T-helper 17 cell (primary cell): ENCODE measurements around the gene KY. TPM values are rescaled to one million over a fixed set of nuclear protein-coding genes. Genes with fewer than 3 reads are reported as not detected.

ENCODE experiments used
- ATAC-seq: fragments of 150-1000 bp; cut with Tn5 transposase; 2 replicates; pipeline ENCODE4 v1.10.0; 2021; ENCODE audit warnings: mild to moderate bottlenecking, moderate library complexity
- DNase-seq, 3 donors: peaks; one replicate each; pipeline versions ENCODE4 v3.0.0 to v3.0.0-alpha.2; 2020 to 2021
- H3K9me3 ChIP-seq: one replicate; pipeline ENCODE4 v1.7.0; 2013; ENCODE audit warnings: low read length, mild to moderate bottlenecking; ENCODE audit not compliant: control insufficient read depth, poor library complexity, severe bottlenecking
- H3K27ac Mint-ChIP-seq: one replicate; pipeline ENCODE4 v1.8.0; 2022; ENCODE audit warnings: mild to moderate bottlenecking, moderate library complexity, mixed read lengths
- H3K27me3 Mint-ChIP-seq: one replicate; pipeline ENCODE4 v1.8.0; 2022; ENCODE audit warnings: mixed read lengths
- H3K36me3 Mint-ChIP-seq: one replicate; pipeline ENCODE4 v1.8.0; 2022; ENCODE audit warnings: low read depth, mixed read lengths
- H3K4me1 Mint-ChIP-seq: one replicate; pipeline ENCODE4 v1.8.0; 2022; ENCODE audit warnings: mild to moderate bottlenecking, mixed read lengths
- H3K4me3 Mint-ChIP-seq: one replicate; pipeline ENCODE4 v1.8.0; 2022; ENCODE audit warnings: mild to moderate bottlenecking, moderate library complexity, mixed read lengths
- total RNA-seq, 4 donors: library from RNA in 2 of 4; stranded (reverse) in 2 of 4; gene quantifications; one replicate each; pipeline ENCODE4 v1.2.3 and lab custom pipeline; 2022 to 2026

KY gene
- total RNA-seq, 2 donors from 2014 or later: not detected

DNA sequence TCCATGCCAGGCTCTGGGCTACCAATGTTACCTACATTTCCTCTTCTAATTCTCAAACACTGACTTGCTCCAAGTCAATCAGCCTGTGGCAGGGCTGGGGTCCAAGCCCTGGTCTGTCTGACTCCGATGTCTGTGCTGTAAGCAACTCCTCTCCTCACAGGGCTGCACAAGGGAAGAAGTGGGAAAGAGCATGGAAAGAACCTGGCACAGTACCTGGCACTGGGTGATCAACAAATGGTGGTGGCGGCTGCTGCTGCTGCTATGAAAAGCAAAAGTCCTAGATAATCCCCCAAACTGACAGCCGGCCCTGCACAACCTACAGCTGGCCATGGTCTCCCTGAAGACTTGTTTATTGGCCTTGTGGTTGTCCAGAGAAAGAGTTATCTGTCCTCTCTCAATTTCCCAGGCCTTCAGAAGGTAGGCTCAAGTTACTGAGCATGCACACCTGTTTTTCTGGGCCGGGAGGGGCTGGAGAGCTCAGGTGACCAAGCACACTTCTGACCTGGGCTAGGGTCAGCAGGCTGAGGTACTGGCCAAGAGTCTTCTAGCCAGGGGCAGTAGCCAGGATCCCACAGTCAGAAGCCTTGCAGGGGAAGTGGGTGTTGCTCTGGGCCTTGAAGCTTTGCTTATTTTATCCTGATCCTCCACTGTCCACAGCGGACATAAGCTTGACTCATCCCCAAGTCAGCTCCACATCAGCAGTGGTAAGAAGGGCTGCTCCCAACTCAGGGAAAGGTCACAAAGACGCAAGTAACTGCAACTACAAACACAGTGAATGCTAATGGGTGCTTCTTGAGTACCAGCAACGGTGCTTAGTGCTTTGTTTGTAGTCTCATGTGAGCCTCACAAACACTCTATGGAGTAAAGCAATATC lies 35.3 kb upstream of the KY start:
- Mint-ChIP-seq H3K27me3 (peaks cover 16% of the 10 kb centered on the region), H3K4me3 (no peak overlapping the region), H3K36me3 (no peaks in the 10 kb centered on the region), H3K4me1 (no peaks in the 10 kb centered on the region), H3K27ac (no peak overlapping the region)
- DNase-seq (no peak), ATAC-seq (no peak)
- H3K9me3 ChIP-seq: no peaks in the 10 kb centered on the region

DNA sequence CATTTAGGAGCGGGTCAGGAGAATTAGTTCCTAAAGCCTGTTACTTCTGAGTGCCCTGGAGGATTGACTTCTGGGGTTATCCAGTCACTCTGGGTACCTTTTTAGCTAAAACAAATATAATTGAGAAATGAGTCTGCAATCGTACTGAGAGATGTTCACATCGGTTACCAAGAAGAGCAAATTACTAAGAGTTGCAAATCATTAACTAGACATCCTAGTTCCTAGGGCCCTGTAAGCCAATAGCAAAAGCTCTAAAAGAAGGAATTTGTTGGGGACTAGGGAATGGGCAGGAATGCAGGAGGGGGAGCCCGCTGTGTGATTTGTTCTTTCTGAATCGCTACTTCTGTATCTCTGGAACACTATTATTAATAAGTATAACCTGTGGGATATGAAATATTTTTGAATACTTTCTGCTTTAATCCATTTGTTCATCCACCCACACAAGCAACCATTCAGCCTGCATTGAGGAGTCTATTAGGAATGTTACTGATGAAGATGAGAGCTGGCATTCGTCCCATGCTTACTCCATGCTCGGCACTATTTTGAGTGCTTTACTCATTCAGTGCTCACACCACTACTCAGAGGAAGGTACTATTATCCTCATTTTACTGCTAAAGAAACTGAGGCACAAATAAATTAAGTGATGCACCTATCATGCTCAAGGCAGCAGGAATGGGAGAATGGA lies 31.5 kb upstream of the KY start:
- H3K27ac Mint-ChIP-seq: no peak overlapping the region
- H3K4me1 Mint-ChIP-seq: no peaks in the 10 kb centered on the region

DNA sequence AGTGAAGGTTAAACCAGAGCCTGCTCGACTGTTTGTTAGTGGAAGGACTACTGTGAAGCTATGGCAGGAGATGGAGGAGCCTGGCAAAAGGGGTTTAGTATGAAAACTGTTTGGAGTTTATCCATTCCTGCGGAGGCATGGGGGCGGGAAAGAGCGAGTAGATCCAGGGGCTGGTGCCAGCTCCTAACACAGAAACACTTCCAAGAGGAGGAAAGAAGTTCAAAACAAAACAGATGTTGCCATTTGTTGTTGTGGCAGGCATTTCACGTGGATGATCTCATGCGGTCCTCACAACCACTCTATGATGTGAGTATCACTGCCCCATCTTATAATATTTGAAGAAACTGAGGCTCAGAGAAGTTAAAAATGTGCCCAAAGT lies 30.7 kb upstream of the KY start:
- no peak overlapping the region for H3K4me3 Mint-ChIP-seq
- H3K9me3 ChIP-seq: no peaks in the 10 kb centered on the region
- DNase-seq (no peak), ATAC-seq (no peak)
- peaks cover 4% of the 10 kb centered on the region for H3K36me3 Mint-ChIP-seq
- no peak overlapping the region for H3K27ac Mint-ChIP-seq
- H3K4me1 Mint-ChIP-seq: no peaks in the 10 kb centered on the region
- H3K27me3 Mint-ChIP-seq: peaks cover 18% of the 10 kb centered on the region

More for the DNA sequence above, 31.5 kb upstream of the KY start:
- DNase-seq (no peak), ATAC-seq (no peak)
- Mint-ChIP-seq H3K4me3 (no peak overlapping the region), H3K27me3 (peaks cover 18% of the 10 kb centered on the region), H3K36me3 (peaks cover 4% of the 10 kb centered on the region)
- H3K9me3 ChIP-seq: no peaks in the 10 kb centered on the region

DNA sequence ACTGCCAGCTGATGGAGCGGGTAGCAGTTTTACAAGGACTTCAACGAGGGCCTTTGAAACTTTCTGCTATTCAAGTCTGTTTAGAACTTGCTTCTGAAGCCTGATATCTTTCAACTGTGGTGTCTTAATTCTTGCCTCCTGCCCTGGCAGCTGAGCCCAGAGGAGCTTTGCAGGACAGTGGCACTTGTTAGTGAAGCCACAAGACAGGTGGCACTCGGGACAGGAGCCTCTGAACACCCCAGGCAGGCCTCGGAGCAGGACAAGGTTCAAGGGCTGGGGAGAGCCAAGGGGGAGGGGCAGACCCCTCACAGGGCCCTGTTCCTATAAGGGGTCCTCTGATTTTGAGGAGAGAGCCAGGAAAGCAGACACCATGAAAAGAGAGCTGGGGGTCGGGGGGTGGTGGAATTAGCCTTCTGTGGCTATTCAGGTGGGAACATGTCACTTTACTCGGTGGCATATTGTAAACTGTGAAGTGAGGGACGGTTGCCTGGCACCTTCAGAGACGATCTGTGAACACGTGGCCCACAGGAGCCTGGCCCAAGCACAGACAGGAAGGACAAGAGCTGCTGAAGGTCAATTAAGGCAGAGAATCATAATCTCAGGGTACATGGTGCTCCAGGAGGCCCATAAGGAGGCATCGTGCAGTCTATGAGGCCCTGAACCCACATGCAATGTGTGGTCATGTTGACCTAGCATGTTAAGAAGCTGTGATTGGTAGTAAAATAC lies 30.1 kb upstream of the KY start:
- Mint-ChIP-seq H3K27me3 (peaks cover 18% of the 10 kb centered on the region), H3K4me1 (no peaks in the 10 kb centered on the region), H3K27ac (no peak overlapping the region), H3K36me3 (peaks cover 4% of the 10 kb centered on the region), H3K4me3 (no peak overlapping the region)
- no peaks in the 10 kb centered on the region for H3K9me3 ChIP-seq
- ATAC-seq (no peak), DNase-seq (no peak)

DNA sequence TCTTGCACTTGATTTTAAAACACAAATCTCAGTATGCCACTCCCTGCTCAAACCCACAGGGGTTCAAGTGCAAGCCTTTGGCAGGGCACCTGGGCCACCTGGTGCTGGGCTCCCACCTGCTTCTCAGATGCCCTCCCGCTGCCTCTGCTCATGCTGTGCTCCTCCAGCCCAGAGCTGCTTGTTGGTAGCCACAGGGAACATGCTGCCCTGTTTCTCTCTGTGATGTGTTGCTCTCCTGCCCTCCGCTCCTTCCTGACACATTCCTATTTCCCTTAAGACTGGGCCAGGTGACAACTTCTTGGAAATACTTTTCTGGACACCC lies 27.1 kb upstream of the KY start:
- no peaks in the 10 kb centered on the region for H3K4me1 Mint-ChIP-seq
- H3K36me3 Mint-ChIP-seq: peaks cover 4% of the 10 kb centered on the region
- no peaks in the 10 kb centered on the region for H3K9me3 ChIP-seq
- DNase-seq (no peak), ATAC-seq (no peak)
- no peak overlapping the region for H3K4me3 Mint-ChIP-seq
- no peak overlapping the region for H3K27ac Mint-ChIP-seq
- H3K27me3 Mint-ChIP-seq: peaks cover 18% of the 10 kb centered on the region

DNA sequence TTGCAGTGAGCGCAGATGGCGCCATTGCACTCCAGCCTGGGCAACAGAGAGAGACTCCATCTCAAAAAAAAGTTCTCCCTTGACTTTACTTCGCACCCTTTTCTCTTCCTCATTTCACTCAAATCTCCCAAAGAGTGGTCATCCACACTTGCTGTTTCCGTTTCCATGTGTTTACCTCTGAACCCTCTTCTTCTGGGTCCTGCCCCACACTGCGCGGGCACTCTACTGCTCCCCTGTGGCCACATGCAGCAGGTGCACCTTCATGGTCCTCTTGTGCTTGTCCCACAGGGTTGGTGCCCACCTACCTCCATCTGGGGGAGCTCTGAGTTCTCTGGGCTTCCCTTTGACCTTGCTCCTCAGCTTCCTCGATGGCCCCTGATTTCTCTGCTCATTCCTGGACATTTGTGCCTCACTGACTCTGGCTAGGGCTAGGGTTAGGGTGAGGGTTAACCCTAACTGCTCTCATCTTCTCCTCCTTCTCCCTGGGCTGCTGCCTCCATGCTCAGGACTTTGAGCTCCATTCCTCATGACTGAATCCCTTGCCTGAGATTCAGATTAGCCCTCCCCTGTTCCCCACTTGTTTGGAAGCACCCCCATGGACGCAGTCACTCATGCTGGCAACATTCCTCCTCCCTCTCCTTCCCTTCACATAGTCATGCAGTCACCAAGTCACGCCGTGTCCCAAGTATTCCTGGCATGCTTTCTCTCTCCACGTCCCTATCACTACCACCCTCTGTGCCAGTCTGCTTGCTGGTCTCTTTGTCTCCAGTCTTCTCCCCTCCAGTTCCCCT lies 26.6 kb upstream of the KY start:
- no peak overlapping the region for H3K27ac Mint-ChIP-seq
- H3K4me1 Mint-ChIP-seq: no peaks in the 10 kb centered on the region
- no peaks in the 10 kb centered on the region for H3K9me3 ChIP-seq
- H3K36me3 Mint-ChIP-seq: peaks cover 4% of the 10 kb centered on the region
- H3K27me3 Mint-ChIP-seq: peaks cover 17% of the 10 kb centered on the region
- DNase-seq (no peak), ATAC-seq (no peak)
- H3K4me3 Mint-ChIP-seq: no peak overlapping the region

DNA sequence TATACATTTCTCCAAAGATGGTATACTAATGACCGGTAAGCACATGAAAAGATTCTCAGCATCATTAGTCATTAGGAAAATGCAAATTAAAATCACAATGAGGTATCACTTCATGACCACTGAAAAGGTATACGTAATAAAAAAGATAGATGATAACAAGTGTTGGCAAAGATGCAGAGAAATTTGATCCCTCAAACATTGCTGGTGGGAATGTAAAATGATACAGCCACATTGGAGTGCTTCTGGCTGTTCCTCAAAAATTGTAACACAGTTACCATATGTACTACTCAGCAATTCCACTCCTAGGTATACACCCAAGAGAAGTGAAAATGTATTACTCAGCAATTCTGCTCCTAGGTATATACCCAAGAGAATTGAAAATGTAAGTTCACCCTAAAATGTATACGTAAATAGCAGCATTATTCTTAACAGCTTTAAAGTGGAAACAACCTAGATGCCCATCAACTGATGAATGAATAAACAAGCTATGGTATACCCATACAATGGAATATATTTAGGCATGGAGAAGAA lies 25.0 kb upstream of the KY start:
- H3K4me3 Mint-ChIP-seq: no peak overlapping the region
- no peak overlapping the region for H3K27ac Mint-ChIP-seq
- ATAC-seq (no peak), DNase-seq (no peak)
- peaks cover 4% of the 10 kb centered on the region for H3K36me3 Mint-ChIP-seq
- no peaks in the 10 kb centered on the region for H3K9me3 ChIP-seq
- peaks cover 7% of the 10 kb centered on the region for H3K27me3 Mint-ChIP-seq
- no peaks in the 10 kb centered on the region for H3K4me1 Mint-ChIP-seq

DNA sequence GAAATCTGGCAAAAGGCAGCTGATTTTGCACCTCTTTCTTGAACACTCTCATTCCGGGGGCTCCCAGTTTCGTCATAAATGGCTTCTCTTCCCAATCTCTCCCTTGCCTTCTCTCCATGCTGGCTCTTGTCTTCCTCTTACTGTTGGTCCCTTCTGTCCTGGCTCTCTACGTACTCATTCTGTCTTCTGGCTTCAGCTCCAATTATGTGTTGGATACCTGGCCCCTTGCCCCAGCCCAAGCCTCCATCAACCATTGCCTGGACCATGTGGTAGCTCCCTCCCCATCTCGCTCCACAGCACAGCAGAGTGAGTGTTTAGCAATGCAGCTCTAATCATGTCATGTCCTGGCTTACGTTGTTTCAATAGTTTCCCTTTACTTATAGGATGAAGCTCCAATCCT lies 21.7 kb upstream of the KY start:
- Mint-ChIP-seq H3K4me3 (no peak overlapping the region), H3K36me3 (no peaks in the 10 kb centered on the region), H3K27ac (no peak overlapping the region), H3K4me1 (no peaks in the 10 kb centered on the region), H3K27me3 (peaks cover under 1% of the 10 kb centered on the region)
- no peak for ATAC-seq
- DNase-seq: no peak
- H3K9me3 ChIP-seq: no peaks in the 10 kb centered on the region

DNA sequence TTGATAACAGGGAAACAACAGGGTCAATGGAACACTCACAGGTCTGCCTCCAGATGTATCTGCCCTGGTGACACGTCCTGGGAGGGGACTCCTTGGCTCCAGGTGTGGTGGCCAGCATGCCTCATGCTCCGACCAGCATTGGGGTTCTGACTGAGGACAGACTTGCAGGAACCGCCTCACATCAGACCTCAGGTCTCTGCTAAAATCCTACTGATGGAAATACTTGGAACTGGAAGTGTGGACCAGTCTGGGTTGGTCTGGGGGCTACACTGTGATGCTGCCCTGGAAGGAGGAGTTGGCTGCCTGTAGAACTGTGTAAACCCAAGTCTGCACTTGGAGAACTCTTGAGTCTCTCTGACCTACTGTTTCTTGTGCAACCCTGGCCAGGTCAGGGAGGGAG lies 17.1 kb upstream of the KY start:
- DNase-seq (no peak), ATAC-seq (no peak)
- H3K9me3 ChIP-seq: no peaks in the 10 kb centered on the region
- Mint-ChIP-seq H3K27ac (no peak overlapping the region), H3K27me3 (peaks cover 12% of the 10 kb centered on the region), H3K4me1 (no peaks in the 10 kb centered on the region), H3K36me3 (no peaks in the 10 kb centered on the region), H3K4me3 (no peak overlapping the region)

DNA sequence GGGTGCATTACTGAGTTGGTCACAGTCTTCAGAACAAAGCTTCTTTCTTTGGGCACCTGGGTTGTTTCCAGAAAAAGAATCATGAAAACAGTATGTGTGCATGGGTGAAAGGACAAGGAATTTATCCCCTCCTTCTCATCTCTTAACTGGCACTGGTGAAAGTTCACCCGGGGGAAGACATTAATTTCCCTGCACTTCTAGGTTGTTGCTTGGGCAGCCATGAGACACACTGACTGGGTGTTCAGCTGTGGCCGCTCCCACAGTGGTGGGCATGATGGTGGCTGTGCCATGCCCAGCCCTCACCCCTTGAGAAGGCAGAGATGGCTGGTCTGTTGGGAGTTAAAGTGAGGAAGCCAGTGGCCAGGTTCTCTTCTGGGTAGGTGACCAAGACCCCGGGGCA lies 16.6 kb upstream of the KY start:
- Mint-ChIP-seq H3K27me3 (peaks cover 12% of the 10 kb centered on the region), H3K27ac (no peak overlapping the region), H3K4me3 (no peak overlapping the region), H3K36me3 (no peaks in the 10 kb centered on the region), H3K4me1 (no peaks in the 10 kb centered on the region)
- no peaks in the 10 kb centered on the region for H3K9me3 ChIP-seq
- DNase-seq: no peak
- no peak for ATAC-seq

DNA sequence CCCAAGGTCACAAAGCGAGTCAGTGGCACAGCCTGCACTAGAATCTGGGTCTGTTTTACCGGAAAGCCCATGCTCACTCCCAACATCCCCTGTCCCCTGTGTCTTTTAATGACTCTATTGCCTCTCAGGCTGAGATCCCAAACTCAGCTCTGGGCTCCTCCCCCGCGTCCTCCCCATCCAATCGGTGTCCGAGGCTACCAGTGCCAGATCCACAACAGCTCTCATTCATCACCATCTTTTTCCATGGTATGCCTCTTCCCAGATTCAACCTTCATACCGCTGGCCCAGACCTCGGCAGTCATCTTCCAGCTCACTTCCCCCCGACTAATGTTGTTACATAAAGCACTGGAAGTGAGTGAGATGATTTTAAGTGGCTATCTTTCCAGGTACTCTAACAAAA lies 16.1 kb upstream of the KY start:
- H3K9me3 ChIP-seq: no peaks in the 10 kb centered on the region
- Mint-ChIP-seq H3K27me3 (peaks cover 12% of the 10 kb centered on the region), H3K4me1 (no peaks in the 10 kb centered on the region), H3K4me3 (no peak overlapping the region), H3K27ac (no peak overlapping the region), H3K36me3 (no peaks in the 10 kb centered on the region)
- ATAC-seq (no peak), DNase-seq (no peak)

DNA sequence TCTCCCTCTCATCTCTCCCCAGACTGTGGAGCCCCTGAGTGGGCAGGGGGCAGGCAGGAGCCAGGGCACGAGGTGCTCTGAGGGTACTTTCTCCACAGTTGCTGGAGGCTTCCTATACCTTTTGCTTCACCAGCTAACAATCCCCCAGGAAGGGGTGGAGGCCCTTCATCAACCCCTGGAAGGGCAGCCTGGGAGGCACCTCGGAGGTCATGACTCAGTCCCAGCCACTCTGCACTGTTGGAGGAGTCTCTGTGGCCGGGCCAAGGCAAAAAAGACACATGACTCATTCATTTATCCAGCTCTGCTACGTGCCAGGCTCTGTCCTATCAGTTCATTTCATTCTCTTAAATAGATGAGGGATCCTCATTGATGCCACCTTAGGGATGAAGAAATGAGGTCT lies 15.6 kb upstream of the KY start:
- H3K36me3 Mint-ChIP-seq: no peaks in the 10 kb centered on the region
- DNase-seq (no peak), ATAC-seq (no peak)
- H3K27ac Mint-ChIP-seq: no peak overlapping the region
- H3K27me3 Mint-ChIP-seq: peaks cover 12% of the 10 kb centered on the region
- H3K4me1 Mint-ChIP-seq: no peaks in the 10 kb centered on the region
- no peaks in the 10 kb centered on the region for H3K9me3 ChIP-seq
- H3K4me3 Mint-ChIP-seq: no peak overlapping the region

DNA sequence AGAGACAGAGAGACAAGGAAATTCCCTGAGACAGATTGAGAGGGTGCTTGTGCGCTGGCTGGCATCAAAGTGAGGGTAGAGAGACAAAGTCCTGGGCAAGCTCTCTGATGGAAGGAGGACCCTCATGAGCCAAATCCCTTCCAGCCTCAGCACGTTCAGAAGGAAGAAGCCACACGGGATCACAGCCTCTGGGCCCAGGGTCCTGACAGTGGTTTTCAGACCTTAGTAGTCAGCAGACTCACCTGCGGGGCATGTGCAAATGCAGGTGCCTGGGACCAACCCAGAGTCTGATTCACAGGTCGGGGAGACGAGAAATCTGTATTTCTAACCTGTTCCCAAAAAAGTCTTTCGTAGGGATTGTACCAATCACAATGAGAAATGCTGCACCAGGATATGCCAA lies 15.2 kb upstream of the KY start:
- H3K9me3 ChIP-seq: no peaks in the 10 kb centered on the region
- H3K27me3 Mint-ChIP-seq: peaks cover 12% of the 10 kb centered on the region
- no peaks in the 10 kb centered on the region for H3K36me3 Mint-ChIP-seq
- ATAC-seq (no peak), DNase-seq (no peak)
- no peak overlapping the region for H3K27ac Mint-ChIP-seq
- H3K4me1 Mint-ChIP-seq: no peaks in the 10 kb centered on the region
- no peak overlapping the region for H3K4me3 Mint-ChIP-seq
